ENCODE results near the gene KCNMA1.

The KCNMA1 gene

DNA sequence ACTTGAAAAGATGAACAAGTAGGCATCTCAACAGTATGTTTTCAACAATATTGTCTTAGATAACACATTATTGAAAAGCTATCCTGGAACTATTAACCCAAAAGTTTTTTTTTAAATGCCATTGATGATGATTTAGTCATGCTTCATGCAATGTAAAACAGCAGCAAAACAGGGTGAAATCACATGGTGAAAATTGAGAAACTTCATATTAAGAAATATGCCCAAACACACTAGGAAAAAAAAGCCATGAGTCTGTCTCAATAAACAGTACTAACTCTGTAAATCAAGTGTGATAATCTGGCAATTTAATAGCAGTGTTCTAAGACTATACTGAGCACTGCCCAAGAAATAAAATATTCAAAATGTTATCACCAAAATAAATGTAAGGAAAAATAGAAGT lies 613.1 kb downstream of the KCNMA1 start:
- Histone ChIP-seq H2AFZ (no peak overlapping the region), H3K9me3 (ENCODE audit: control insufficient read depth, low read length) (no peaks in the 10 kb centered on the region), H3K4me1 (no peaks in the 10 kb centered on the region), H3K27ac (no peak overlapping the region), H3K4me2 (ENCODE audit: low read length) (no peak overlapping the region), H3K36me3 (ENCODE audit: control insufficient read depth, insufficient read depth, low read length) (no peaks in the 10 kb centered on the region), H3K9ac (no peak overlapping the region), H3K4me3 (ENCODE audit: low read depth, low read length) (no peak overlapping the region), H3K79me2 (no peaks in the 10 kb centered on the region), H3K27me3 (ENCODE audit: control insufficient read depth, insufficient read depth, low read length) (no peaks in the 10 kb centered on the region)
- TF ChIP-seq, protein P1, sequence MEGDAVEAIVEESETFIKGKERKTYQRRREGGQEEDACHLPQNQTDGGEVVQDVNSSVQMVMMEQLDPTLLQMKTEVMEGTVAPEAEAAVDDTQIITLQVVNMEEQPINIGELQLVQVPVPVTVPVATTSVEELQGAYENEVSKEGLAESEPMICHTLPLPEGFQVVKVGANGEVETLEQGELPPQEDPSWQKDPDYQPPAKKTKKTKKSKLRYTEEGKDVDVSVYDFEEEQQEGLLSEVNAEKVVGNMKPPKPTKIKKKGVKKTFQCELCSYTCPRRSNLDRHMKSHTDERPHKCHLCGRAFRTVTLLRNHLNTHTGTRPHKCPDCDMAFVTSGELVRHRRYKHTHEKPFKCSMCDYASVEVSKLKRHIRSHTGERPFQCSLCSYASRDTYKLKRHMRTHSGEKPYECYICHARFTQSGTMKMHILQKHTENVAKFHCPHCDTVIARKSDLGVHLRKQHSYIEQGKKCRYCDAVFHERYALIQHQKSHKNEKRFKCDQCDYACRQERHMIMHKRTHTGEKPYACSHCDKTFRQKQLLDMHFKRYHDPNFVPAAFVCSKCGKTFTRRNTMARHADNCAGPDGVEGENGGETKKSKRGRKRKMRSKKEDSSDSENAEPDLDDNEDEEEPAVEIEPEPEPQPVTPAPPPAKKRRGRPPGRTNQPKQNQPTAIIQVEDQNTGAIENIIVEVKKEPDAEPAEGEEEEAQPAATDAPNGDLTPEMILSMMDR (IDR thresholded peaks at IDR 0.05), result no peak

DNA sequence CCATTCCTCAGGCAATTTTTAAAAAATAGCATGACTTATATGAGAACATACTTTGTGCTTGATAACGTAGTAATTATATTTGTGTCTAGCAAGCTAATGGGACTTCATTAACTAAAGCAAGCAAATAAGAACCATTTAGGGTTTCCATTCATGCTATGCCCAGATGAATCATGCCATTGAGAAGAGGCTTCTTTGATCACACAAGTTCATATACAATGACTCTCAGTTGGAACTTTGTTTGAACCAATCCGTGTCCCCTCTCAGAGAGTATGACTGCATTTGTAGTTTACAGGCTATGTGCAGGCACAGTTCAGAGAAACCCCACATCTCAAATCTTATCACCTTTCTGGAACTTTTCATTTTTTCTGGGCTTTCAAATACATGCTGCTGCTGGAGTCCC lies 614.2 kb downstream of the KCNMA1 start:
- Histone ChIP-seq H2AFZ (no peak overlapping the region), H3K4me1 (no peaks in the 10 kb centered on the region), H3K79me2 (no peaks in the 10 kb centered on the region), H3K9me3 (ENCODE audit: control insufficient read depth, low read length) (no peaks in the 10 kb centered on the region), H3K27ac (no peak overlapping the region), H3K27me3 (ENCODE audit: control insufficient read depth, insufficient read depth, low read length) (no peaks in the 10 kb centered on the region), H3K4me2 (ENCODE audit: low read length) (no peak overlapping the region), H3K4me3 (ENCODE audit: low read depth, low read length) (no peak overlapping the region), H3K36me3 (ENCODE audit: control insufficient read depth, insufficient read depth, low read length) (no peaks in the 10 kb centered on the region), H3K9ac (no peak overlapping the region)
- TF ChIP-seq, protein P1 (IDR thresholded peaks at IDR 0.05), result no peak

DNA sequence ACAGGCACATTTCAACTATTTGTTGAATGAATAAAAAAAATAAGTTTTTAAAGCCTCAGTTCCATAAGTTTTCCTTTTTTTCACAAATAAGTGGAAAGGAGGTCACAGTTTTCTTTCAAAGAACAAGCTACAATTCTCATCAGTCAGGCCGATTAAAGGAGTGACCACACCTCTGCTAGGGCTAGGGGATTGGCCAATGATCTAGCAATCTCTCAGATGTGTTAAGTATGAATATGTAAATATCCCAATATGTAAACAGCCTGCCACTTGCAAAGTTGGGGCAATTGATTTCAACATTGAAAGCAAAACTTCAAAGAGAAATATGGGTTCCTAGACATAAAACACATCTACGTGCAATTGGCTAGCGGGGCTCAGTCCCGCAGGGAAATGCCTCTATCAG lies 614.9 kb downstream of the KCNMA1 start:
- H2AFZ ChIP-seq, result no peak overlapping the region
- no peaks in the 10 kb centered on the region for H3K9me3 ChIP-seq (ENCODE audit: control insufficient read depth, low read length)
- no peak overlapping the region for H3K27ac ChIP-seq
- H3K4me1 ChIP-seq, result no peaks in the 10 kb centered on the region
- TF ChIP-seq, protein P1 (IDR thresholded peaks at IDR 0.05), result no peak
- no peak overlapping the region for H3K4me3 ChIP-seq (ENCODE audit: low read depth, low read length)
- no peaks in the 10 kb centered on the region for H3K27me3 ChIP-seq (ENCODE audit: control insufficient read depth, insufficient read depth, low read length)
- no peaks in the 10 kb centered on the region for H3K79me2 ChIP-seq
- no peaks in the 10 kb centered on the region for H3K36me3 ChIP-seq (ENCODE audit: control insufficient read depth, insufficient read depth, low read length)
- no peak overlapping the region for H3K4me2 ChIP-seq (ENCODE audit: low read length)
- H3K9ac ChIP-seq, result no peak overlapping the region

DNA sequence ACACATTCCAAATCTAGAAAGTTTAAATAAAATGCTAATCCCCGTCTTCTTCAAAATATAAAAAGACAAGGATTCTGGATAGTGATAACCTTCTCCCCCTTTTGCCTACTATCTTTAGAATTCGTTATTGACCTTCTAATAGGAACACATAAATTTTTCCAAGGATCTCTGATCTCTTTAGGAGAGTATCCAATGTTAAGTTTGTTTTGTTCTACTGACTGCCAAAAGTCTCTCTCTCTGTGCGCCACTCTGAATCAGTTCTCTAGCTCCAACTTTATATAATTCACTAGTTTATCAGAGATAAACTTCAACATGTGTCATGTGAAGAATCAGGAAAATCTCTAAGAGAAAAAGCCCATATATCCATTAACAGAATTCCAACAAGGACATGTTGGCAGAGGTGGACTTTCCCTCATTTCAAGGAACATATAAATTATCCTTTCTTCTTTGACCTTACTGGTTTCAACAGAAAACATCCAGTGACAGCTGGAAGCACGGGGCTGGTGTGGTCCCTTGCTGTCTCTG lies 615.6 kb downstream of the KCNMA1 start:
- H3K27ac ChIP-seq, result no peak overlapping the region
- TF ChIP-seq, protein P1 (IDR thresholded peaks at IDR 0.05), result no peak
- H3K4me1 ChIP-seq, result no peaks in the 10 kb centered on the region
- H3K36me3 ChIP-seq (ENCODE audit: control insufficient read depth, insufficient read depth, low read length), result no peaks in the 10 kb centered on the region
- H3K4me3 ChIP-seq (ENCODE audit: low read depth, low read length), result no peak overlapping the region
- H3K79me2 ChIP-seq, result no peaks in the 10 kb centered on the region
- no peak overlapping the region for H3K4me2 ChIP-seq (ENCODE audit: low read length)
- H2AFZ ChIP-seq, result no peak overlapping the region
- no peaks in the 10 kb centered on the region for H3K9me3 ChIP-seq (ENCODE audit: control insufficient read depth, low read length)
- no peak overlapping the region for H3K9ac ChIP-seq
- no peaks in the 10 kb centered on the region for H3K27me3 ChIP-seq (ENCODE audit: control insufficient read depth, insufficient read depth, low read length)

DNA sequence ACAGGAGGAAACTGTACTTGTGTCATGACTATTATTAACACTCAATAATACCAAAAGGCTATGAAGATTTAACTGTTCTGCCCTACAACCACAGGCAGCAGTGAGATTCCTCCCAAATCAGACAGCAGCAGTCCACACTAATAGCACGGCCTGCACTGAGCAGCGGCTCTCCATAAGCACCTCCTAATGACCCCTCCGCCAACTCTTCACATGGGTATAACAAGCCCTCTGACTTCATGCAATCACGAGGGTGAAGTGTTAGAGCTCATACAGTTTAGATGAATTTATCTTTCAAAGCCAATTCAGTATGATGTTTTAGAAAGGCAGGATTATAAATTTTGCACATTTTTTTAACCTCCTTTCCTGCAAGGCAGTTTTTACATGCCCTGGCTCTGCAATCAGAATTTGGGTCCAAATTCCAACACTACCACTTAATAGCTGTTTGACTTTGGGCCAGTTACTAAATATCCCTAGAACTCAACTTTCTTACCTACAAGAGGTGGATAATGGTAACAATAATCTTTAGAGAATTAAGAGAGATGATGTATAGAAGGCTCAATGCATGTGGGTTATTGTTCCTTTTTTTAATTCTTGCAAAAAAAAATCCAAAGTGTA lies 617.1 kb downstream of the KCNMA1 start:
- Histone ChIP-seq H3K9me3 (ENCODE audit: control insufficient read depth, low read length) (no peaks in the 10 kb centered on the region), H2AFZ (no peak overlapping the region), H3K36me3 (ENCODE audit: control insufficient read depth, insufficient read depth, low read length) (no peaks in the 10 kb centered on the region), H3K4me3 (ENCODE audit: low read depth, low read length) (no peak overlapping the region), H3K4me2 (ENCODE audit: low read length) (no peak overlapping the region), H3K9ac (no peak overlapping the region), H3K27ac (no peak overlapping the region), H3K4me1 (no peaks in the 10 kb centered on the region), H3K79me2 (no peaks in the 10 kb centered on the region), H3K27me3 (ENCODE audit: control insufficient read depth, insufficient read depth, low read length) (no peaks in the 10 kb centered on the region)
- TF ChIP-seq, protein P1 (IDR thresholded peaks at IDR 0.05), result no peak

Data from parathyroid adenoma (tissue), 2 donors.